Smooth muscle cell of the brain vasculature (primary cell): ENCODE data around the gene NEK11.
"Not testable (repeated sequence)": the region's sequence is repeated elsewhere in the genome, so short reads cannot be mapped to it uniquely, and the experiment has no call there.

Experiments used
- DNase-seq: peaks from one replicate; pipeline ENCODE4 v3.0.0-alpha.2; 2012; ENCODE audit warnings: low read depth, low spot score

NEK11 gene

DNA sequence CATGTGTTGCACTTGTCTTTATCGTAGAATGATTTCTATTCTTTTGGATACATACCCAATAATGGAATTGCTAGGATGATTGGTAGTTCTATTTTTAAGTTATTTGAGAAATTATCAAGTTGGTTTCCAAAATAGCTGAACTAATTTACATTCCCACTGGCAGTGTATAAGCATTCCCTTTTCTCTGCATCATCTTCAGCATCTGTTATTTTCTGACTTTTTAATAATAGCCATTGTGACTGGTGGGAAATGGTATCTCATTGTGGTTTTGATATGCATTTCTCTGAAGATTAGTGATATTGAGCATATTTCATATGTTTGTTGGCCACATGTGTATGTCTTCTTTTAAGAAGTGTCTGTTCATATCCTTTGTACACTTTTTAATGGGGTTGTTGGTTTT, 273.2 kb downstream of the NEK11 start:
- DNase-seq, result no peak

DNA sequence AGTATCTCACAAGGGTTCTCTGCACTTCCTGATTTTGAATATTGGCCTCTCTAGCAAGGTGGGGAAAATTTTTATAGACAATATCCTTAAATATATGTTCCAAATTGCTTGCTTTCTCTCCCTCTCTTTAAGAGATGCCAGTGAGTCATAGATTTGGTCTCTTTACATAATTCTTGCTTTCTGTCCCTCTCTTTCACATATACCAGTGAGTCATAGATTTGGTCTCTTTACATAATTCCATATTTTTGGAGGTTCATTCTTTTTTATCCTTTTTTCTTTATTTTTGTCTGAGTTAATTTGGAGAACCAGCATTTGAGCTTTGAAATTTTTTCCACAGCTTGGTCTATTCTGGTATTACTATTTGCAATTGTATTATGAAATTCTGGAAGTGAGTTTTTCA, 277.2 kb downstream of the NEK11 start:
- no peak for DNase-seq

DNA sequence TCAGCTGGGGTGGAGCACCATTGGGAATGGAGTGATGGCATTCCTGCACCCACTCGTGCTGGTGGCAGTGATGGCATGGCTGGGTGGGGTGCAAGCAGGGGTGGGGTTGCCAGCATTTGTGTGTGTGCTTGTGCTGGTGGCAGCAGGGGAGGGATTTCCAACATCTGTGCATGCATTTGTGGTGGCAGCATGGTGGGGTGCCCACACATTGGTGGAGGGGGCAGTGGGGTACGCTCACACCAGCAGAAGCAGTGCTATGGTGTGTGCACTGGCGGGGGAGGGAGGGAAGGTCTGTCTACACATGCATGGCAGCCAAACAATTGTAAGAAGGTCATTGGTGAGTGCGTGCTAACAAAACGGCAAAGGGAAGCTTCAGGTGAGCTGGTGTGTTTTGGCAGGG, 278.2 kb downstream of the NEK11 start:
- no peak for DNase-seq

DNA sequence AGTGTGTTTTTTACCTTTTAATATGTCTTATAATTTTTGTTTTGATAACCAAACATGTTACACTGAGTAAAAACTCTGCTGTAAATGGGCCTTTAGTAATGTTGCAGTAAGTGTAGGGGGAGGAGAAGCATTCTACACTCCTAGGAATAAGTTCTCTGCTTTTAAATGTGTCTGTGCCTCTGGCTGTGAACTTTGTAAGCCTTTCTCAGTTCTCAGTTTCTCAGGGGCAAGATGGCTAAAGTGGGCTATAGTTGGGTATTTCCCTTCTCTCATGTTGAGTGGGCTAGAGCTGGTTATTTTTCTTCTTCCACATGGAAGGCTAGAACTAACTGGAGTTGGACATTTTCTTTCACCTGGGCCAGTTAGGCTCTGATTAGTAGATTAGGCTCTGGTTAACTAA, 279.6 kb downstream of the NEK11 start:
- DNase-seq, result no peak

DNA sequence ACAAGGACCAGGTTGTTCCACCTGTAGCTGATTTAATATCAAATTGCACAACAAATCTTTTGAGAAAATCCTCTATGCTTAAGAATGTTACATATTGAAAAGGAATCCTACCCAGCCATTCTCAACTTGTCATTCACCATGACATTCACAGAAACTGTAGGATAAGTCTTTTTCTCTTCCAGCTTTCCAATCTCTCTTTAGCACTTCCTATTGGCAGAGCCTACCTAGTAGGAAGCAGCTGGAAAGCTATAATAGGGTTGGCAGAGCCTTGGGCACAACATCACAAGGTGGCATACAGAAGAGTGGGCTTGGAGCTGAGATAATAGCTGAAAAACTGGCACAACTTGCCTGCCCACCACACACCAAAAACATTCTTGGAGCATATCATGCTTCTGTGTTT, 287.6 kb downstream of the NEK11 start:
- DNase-seq, result no peak

DNA sequence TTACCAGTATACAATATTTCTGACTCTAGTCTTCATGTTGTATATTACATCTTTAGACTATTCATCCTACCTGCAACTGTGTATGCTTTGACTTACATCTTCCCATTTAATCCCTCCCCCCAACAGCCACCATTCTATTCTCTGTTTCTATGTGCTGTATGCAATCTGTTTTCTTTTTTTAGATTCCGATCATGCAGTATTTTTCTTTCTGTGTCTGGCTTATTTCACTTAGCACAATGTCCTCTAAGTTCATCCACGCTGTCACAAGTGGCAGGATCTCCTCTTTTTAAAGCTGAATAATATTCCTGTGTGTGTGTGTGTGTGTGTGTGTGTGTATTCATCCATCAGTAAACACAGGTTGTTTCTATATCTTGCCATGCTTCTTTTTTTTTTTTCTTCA, 288.5 kb downstream of the NEK11 start:
- DNase-seq, result no peak

DNA sequence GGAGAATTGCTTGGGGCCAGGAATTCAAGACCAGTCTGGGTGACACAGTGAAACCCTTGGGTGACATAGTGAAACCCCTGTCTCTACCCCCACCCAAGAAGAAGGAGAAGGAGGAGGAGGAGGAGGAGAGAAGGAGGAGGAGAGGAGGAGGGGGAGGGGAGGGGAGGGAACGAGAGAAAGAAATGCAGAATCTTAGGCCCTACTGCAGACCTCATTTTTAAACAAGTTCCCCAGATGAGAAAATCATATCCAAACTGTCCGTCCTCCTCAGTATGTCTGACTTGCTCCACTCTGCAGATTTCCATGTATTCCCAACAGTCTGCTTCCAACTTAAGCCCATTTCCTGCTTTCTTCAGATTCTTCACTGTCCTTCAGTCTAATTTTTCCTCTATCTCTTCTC, 291.0 kb downstream of the NEK11 start:
- no peak for DNase-seq

DNA sequence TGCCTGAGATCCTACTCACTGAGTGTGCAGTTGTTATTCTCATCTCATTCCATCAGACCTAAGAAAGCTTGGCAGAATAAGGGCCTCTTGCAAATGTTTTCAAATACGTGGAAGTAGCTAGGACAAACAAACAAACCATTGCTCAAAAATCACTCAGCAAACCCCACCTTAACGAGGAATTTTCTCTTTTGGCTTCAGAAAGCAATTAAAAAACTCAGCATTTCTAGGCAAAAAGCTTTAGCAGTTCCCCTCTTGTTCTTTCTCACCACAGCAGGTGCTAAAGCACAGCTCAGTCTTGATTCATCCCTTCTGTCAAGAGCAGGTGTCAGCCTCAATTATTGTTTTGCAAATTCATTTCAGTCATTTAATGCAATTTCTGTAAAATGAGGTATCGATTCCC, 296.3 kb downstream of the NEK11 start:
- DNase-seq, result no peak

DNA sequence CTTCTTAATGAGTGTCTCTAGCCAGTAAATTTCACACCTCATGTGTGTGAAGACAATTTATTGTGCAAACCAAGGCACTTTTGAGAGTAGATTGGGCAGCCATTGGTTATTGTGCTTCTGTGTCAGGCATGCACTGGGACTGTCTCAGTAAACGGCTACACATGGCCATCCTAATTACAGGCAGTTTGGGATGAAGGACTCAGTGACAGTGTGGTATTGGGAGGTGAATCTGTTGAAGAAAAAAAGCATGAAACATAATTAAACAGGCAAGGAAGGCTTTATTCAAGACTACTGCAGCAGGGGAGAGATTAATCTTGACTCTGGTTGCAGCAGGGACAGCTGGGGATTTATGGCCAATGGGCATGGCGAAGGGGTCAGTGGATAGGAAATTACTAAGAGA, 297.1 kb downstream of the NEK11 start:
- DNase-seq, result no peak

DNA sequence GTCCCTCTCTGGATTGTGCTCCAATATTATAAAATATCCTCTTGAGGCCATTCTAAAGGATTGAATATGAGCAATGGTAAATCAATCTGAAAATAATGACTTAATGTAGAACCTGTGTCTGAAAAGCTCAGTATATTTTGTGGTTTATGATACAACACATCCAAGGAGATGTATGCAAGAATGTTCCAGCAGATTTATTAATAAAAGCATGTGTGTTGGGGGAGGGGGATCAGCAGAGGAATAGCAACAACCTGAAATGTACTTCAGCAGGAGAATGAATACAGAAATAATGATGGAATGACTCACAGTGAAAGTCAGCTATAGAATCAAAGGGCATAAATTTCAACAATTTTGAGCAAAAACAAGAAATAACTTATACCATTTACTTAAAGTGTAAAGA, 298.2 kb downstream of the NEK11 start:
- DNase-seq, result no peak

DNA sequence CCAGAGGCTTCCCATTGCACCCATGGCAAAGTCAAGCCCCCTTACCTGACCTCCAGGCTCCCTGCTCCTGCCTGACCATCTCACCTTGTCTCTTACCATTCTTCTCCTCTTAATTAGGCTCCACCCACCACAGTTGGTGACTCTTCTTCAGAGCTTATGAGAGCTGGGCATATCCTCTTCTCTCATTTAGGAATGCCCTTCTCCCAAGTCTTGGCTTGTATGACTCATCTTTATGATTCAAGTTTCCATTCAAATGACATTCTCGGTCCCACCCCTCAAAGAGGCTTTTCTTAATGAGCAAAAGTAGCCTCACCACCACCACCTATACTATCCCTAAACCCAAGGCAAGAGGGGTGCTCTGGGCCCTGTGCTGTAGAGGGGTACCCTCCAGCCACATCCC, 299.6 kb downstream of the NEK11 start:
- DNase-seq, result no peak

DNA sequence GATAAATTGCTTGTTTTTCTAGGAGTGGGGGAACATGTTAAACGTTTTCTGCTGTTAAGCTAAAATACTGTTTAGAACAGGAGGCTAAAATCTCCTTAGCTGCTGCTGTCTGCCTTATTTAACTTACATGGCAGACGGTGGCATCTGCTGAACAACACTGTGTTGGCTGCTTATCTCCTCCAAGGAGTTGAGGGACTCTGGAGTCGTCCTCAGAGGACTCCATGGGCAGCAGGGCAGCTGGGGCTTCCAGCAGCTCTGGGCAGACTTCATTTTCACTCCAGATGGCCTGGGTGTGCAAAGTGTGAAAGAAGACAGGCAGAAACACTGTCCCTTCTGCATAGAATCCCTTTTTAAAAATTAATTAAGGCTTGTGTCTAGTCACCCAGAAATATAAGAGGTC, 302.0 kb downstream of the NEK11 start:
- DNase-seq, result no peak

DNA sequence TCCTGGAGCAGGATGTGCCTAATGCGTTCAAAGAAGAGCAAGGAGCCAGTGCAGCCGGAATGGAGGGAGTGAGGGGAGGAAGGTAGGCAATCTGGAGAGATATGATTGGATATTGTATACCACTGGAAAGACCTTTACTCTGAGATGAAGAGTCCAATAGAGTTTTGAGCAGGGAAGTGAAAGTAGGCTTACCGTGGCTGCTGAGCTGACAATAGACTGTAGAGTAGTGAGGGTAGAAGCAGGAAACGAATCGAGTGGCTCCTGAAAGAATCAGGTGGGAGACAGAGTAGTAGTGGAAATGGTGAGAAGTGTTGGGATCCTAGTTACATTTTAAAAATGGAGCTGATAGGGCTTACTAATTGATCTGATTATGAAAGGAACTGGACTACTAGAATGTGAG, 303.1 kb downstream of the NEK11 start:
- DNase-seq, result no peak

DNA sequence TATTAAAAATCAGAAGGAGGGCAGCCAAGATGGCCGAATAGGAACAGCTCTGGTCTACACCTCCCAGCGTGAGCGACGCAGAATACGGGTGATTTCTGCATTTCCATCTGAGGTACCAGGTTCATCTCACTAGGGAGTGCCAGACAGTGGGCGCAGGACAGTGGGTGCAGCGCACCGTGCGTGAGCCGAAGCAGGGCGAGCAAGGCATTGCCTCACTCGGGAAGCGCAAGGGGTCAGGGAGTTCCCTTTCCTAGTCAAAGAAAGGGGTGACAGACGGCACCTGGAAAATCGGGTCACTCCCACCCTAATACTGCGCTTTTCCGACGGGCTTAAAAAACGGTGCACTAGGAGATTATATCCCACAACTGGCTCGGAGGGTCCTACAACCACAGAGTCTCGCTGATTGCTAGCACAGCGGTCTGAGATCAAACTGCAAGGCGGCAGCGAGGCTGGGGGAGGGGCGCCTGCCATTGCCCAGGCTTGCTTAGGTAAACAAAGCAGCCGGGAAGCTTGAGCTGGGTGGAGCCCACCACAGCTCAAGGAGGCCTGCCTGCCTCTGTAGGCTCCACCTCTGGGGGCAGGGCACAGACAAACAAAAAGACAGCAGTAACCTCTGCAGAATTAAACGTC, 304.9 kb downstream of the NEK11 start:
- DNase-seq, result not testable (repeated sequence)

DNA sequence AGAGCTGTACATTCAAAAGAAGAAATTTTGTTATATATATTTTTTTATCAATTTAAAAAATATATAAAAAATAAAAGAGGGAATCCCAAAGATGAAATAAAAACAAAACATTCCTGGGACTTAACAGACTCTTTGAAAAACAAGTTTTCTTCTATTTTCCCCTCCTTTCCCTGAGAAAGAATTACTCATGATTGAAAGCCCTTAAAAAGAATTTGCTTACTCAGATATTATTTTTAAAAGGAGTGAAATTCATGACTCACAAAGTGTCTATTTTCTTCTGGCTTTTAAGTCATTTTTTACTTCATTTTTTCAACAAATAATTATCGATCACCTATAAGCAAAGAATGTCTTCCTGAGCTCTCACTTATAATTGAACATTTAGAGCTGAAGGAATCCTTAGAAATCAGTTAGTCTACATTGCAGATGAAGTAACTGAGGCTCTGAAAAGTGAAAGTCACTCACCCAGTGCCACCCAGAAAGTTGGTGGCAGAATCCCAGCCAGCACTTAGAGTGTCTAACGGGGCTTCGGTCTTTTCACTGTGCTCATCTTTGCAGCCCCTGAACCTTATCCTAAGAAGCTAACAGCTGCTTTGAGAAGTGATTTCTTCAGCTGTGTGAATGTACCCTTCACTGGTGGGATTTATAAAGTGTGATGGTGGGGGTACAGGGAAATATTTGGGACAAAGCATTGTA, 312.4 kb downstream of the NEK11 start:
- DNase-seq, result no peak

DNA sequence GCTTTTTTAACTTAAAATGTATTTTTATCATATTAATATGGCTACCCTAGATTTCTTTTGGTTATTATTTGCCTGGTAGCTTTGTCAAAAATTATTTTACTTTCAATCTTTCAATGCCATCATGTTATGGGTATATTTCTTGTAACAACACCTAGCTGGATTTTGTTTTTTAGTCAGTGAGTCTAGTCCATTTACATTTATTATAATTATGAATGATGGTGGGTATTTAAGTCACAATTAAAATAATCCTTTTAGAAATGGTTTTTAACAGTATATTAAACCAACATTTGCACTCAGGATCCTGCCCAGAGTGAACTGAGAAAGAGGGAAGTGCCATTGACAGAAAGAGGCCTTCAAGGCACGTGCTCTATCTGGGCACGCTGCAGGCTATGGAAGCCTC, 315.1 kb downstream of the NEK11 start:
- DNase-seq, result no peak

DNA sequence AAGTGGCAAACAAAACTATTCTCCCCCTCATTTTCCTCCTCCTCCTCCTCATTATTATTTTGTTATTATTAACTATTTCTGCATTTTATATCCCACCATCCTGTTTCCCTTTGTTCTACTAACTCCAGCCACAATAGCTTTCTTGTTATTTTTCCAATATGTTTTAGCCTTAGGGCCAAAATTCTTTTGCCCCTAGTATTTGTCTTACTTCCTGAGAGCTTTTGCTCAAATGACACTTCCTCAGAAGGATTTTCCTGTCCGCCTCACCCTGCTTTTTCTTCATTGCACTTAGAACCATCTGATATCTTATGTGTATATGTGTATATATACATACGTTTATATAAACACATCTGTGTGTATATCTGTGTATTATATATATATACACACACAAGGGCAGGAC, 322.2 kb downstream of the NEK11 start:
- no peak for DNase-seq

DNA sequence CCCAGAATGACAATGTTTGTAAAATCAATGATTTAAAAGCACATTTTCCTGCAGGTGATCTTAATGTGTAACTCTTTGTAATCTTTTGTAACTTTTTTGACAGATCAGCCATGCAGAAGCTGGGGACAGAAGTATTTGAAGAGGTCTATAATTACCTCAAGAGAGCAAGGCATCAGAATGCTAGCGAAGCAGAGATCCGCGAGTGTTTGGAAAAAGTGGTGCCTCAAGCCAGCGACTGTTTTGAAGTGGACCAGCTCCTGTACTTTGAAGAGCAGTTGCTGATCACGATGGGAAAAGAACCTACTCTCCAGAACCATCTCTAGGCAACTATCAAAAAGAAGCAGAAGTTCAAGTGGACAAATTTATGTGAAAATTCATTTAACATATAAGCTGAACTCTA, 322.8 kb downstream of the NEK11 start:
- no peak for DNase-seq

DNA sequence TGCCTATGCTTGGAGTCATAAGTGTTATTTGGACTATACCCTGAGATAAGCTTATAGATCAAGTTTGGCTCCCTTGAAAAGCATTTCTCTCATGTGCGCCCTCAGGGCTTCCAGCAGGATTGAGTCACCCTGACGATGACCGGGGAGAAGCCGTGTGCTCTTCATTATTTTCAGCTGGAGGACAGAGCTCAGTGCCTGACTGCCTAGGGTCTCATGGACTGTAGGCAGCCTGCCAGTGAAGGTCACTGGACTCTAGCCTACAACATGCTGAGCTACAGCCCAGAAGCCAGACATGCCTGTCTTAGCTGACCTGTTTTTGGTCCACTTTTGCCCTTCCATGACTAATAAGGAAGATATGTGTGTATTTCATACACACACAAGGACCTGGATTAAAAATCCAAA, 323.3 kb downstream of the NEK11 start:
- peak; percentile 28 for DNase-seq

DNA sequence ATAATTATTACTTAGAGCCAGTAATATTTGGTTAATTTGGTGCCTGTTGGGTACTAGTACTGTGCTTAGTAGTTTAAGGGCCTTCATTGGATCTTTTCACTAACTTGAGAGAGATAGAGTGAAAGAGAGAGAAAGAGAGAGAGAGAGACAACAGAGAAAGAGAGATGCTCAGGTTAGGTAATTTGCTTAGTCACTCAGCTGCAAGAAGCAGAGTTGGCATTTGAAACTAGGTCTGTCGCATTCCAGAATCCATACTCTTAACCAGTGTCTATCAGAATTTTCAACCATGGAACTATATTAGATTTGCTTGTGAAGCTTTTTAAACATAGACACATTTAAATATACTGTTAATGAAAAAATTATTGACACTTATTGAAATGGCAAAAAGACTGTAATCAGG, 323.8 kb downstream of the NEK11 start:
- no peak for DNase-seq

DNA sequence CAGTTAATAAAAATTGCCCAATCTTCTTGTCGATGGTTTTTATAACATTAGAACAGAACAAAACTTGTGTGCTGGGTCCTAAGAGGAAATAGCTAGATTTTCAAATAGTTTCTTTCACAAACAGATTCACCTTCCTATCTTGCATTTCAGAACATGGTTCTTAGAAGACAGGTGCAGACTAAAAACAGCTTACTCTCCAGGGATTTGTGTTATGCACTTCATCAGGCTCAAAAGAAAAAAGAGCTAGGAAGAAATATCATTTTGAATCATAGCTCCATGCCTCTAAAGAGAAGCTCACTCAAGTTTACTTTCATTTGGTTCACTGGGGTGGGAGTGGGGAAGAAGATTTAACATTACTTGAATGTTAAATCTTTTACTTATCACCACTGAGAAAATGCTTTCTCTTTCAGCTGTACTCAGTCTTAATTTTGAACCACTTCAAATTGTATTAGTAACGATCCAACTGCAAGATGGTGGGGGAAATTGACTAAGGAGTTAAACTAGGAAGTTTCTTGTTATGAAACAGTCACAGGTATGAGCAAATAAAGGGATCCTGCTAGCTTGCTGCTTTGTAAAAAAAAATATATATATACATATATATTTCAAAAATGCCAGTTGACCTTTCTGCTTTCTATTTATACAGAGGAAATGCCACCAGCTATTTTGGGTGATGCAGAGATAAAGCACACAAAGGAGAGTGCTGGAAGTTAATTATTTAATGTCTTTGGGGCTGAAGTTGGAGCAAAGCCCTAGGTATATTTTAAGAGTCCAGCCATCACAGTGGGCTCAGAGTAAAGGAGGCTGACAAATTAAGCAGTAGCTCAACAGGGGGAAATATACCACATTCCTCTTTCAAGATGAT, 326.6 kb downstream of the NEK11 start:
- no peak for DNase-seq

DNA sequence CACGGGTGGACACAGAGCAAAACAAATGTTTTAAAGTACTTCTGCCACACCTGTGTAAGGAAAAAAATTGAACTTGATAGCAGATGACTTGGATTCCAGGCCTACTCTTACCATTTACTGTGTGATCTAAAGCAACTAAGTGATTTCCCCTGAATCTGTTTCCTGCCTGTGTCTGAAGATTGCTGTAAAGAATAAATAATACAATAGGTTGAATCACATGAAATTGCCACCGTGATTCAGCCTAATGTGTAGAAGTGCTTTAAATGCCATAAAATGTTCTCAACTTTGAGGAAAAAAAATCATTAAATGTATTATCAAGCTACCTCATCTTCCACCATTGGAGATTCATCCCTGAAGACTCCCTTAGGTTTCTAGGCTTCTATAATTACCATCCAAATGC, 327.3 kb downstream of the NEK11 start:
- DNase-seq, result no peak
